Measurements from ENCODE around the gene C22orf39.

GRCh38 chr22:19393704-19394103, 53.8 kb downstream of the C22orf39 start:
- TF ChIP-seq, protein P1, sequence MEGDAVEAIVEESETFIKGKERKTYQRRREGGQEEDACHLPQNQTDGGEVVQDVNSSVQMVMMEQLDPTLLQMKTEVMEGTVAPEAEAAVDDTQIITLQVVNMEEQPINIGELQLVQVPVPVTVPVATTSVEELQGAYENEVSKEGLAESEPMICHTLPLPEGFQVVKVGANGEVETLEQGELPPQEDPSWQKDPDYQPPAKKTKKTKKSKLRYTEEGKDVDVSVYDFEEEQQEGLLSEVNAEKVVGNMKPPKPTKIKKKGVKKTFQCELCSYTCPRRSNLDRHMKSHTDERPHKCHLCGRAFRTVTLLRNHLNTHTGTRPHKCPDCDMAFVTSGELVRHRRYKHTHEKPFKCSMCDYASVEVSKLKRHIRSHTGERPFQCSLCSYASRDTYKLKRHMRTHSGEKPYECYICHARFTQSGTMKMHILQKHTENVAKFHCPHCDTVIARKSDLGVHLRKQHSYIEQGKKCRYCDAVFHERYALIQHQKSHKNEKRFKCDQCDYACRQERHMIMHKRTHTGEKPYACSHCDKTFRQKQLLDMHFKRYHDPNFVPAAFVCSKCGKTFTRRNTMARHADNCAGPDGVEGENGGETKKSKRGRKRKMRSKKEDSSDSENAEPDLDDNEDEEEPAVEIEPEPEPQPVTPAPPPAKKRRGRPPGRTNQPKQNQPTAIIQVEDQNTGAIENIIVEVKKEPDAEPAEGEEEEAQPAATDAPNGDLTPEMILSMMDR (IDR thresholded peaks at IDR 0.05): no peak
- TF ChIP-seq POLR2A (IDR thresholded peaks at IDR 0.05): no peak
- no peak for TF ChIP-seq POLR2AphosphoS5 (IDR thresholded peaks at IDR 0.05)
